GM10266 (cell line): ENCODE data around the gene KRCC1.

Source experiments
- DNase-seq: peaks from one replicate; pipeline ENCODE4 v3.0.0; 2012; ENCODE audit errors: extremely low spot score
- TF ChIP-seq, protein P1 (sequence below): IDR thresholded peaks from 2 replicates; pipeline ENCODE4 v1.5.1; 2012; ENCODE audit warnings: mild to moderate bottlenecking, low read depth; ENCODE audit not compliant: control insufficient read depth, insufficient read depth; ENCODE audit errors: missing control alignments

The KRCC1 gene

DNA sequence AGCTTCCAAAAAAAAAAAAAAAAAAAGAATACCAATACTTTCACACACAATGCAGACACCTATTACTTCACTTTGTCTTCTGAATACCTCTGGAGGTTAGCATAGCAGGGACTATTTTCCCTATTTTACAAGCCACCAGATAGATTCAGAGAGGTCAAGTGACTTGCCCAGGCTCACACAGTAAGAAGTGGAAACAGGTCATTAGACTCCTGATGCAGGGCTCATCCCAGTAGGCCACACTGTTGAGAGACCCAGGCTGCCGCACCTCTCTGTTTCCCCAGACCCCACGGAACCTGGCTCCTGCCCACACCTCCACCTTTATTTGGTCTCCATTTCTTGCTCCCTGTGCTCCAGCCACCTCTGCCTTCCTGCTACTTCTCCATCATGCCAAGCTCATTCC lies 31.5 kb upstream of the KRCC1 start:
- TF ChIP-seq, protein P1, sequence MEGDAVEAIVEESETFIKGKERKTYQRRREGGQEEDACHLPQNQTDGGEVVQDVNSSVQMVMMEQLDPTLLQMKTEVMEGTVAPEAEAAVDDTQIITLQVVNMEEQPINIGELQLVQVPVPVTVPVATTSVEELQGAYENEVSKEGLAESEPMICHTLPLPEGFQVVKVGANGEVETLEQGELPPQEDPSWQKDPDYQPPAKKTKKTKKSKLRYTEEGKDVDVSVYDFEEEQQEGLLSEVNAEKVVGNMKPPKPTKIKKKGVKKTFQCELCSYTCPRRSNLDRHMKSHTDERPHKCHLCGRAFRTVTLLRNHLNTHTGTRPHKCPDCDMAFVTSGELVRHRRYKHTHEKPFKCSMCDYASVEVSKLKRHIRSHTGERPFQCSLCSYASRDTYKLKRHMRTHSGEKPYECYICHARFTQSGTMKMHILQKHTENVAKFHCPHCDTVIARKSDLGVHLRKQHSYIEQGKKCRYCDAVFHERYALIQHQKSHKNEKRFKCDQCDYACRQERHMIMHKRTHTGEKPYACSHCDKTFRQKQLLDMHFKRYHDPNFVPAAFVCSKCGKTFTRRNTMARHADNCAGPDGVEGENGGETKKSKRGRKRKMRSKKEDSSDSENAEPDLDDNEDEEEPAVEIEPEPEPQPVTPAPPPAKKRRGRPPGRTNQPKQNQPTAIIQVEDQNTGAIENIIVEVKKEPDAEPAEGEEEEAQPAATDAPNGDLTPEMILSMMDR: no peak
- no peak for DNase-seq

DNA sequence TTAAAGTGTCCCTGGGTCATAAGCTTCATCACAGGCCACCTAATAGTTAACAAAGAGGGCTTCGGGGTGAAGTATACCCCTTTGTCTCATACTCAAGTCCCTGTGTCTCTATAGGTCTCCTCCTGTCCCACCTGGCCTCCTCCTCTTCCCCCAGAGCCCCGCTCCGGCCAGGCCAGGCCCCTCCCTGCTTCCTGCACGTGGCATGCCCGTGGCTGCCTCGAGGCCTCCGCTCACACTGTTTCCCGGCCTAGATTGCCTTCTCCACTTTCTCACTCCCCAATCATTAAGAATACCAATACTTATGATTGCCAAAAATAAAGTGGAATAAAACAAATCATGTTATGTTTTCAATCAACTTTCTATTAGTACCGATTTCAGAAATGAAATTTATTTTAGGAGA lies 30.8 kb upstream of the KRCC1 start:
- no peak for DNase-seq

DNA sequence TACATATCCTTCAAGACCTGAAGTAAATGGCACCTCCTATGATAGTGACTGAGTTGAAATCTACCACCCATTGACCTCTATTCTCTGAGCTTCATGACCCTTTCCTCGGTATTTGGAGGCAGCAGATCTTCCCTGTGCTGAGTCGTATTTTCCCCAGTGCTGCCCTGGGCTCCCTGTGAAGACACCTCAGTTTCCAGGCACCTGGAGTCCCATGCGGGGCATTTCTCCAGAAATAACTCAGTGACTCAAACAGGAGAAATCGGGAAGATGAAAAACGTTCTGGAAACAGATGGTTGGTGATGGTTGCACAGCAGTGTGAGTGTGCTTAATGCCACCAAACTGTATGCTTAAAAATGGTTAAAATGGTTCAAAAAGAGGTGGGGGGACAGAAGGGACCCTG lies 30.0 kb upstream of the KRCC1 start:
- TF ChIP-seq, protein P1: no peak

More for the DNA sequence above, 30.8 kb upstream of the KRCC1 start:
- TF ChIP-seq, protein P1: no peak

DNA sequence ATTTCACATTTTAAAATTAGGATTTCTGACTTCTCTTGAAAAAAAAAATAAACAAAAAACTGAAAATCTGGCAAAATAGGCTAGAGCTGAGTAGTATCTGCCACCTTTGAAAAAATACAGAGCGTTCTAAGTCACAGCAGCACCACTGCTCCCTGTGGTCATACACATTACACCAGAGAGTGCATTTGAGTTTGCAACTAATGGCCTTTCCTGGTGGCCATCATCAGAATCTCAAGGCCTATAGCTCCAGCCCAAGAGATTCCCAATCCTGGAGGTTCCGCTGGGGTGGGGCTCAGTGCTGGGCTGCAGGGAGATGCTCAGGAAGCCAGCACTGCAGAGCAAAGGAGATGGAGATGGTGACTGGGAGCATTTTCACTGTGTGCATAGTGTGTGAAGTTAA lies 29.5 kb upstream of the KRCC1 start:
- DNase-seq: no peak
- TF ChIP-seq, protein P1: no peak

More for the DNA sequence above, 30.0 kb upstream of the KRCC1 start:
- DNase-seq: no peak

DNA sequence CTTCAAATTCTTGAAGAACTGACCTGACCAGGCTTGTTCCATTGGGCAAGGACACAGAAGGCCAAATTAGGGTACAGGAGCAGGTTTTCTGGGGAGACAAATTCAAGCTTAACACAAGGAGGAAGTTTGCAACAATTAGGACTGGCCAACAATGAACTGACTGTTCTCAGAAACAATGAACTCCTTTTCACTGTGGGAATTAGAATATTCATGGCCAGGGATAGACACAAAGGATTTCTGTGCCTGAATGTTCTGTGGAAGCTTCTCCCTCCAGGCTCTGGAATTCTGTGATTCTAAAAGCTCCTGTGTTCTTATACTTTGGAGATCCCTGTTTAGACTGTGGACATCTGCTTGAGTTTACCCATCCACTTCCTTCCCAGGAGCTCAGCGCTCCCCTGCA lies 27.2 kb upstream of the KRCC1 start:
- no peak for DNase-seq
- TF ChIP-seq, protein P1: no peak

DNA sequence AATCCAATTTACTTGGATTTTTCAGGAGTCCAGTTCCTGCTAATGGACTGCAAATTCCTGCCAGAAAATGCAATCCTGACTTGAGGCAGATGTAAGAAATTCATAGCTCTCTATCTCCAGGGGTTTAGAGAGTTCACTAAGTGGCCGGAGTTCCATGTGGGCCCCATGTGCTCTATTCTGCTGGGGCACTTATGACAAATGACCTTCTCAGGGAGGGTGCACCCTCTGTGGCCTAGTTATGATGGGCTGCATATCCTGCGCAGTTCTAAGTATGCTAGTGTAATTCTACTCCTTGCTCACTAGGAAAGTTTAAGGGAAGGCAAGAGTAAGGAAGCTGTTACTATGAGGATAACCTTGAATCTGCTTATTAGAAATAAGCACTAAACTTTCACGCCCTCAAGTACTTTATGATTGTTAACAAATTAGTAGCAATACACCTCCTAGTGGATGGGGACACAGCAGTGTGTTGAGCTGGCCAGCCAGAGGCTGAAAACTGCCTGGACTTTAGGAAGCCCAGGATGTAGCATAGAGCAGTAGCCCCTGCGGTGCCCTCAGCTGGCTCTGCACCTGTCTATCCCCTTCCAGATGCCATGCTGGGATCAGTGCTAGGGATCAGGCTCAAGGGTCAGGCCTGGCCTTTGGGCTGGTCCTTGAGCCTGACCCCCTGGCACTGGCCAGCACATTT lies 26.5 kb upstream of the KRCC1 start:
- TF ChIP-seq, protein P1: no peak
- DNase-seq: no peak

DNA sequence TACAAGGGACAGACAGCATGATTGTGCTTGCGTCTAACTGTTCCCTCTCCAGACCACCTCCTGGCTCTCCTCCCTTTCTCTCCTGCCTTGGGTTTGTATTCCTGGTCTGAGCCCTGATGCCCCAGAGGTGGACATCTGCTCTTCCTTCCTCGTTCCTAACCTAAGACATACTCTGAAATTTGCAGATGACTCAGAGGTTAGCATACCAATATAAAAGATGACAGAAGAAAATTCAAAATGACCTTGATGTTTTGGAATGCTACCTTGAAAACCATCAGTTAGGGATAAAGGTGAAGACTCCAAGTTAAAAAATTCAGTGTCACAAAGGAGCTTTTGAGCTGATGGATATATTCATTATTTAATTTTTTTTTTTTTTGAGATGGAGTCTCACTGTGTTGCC lies 25.0 kb upstream of the KRCC1 start:
- DNase-seq: no peak
- TF ChIP-seq, protein P1: no peak
